HepG2 (cell line): ENCODE results near the gene NABP1. TPM values are rescaled to one million over a fixed set of nuclear protein-coding genes. Genes with fewer than 3 reads are reported as not detected.

Experiments
- BRCA1 ChIP-seq: sonication (generic); formaldehyde crosslinking; IDR thresholded peaks from 2 replicates; pipeline ENCODE4 v1.4.0; 2020; ENCODE audit warnings: missing genetic modification reagents
- CBX5 ChIP-seq: sonication (generic); formaldehyde crosslinking; IDR thresholded peaks from 2 replicates; pipeline ENCODE4 v1.4.0; 2020; ENCODE audit warnings: missing genetic modification reagents, borderline replicate concordance
- CC2D1A ChIP-seq: sonication (generic); formaldehyde crosslinking; IDR thresholded peaks from 2 replicates; pipeline ENCODE4 v1.8.1; 2023; ENCODE audit warnings: mild to moderate bottlenecking, missing genetic modification reagents
- REPIN1 ChIP-seq: sonication (generic); formaldehyde crosslinking; IDR thresholded peaks from 2 replicates; pipeline ENCODE4 v1.8.0; 2022; ENCODE audit warnings: missing genetic modification reagents, low read depth, mild to moderate bottlenecking, borderline replicate concordance
- SALL2 ChIP-seq: sonication (generic); formaldehyde crosslinking; IDR thresholded peaks from 2 replicates; pipeline ENCODE4 v1.8.1; 2023; ENCODE audit warnings: mild to moderate bottlenecking, missing genetic modification reagents, inconsistent platforms
- ZBTB21 ChIP-seq: sonication (generic); formaldehyde crosslinking; IDR thresholded peaks from 2 replicates; pipeline ENCODE4 v1.4.0; 2020; ENCODE audit warnings: missing genetic modification reagents
- ZNF224 ChIP-seq: sonication (generic); formaldehyde crosslinking; IDR thresholded peaks from 2 replicates; pipeline ENCODE4 v1.5.0; 2020; ENCODE audit warnings: mild to moderate bottlenecking, missing genetic modification reagents
- ZNF318 ChIP-seq: sonication (generic); formaldehyde crosslinking; IDR thresholded peaks from 2 replicates; pipeline ENCODE4 v1.4.0; 2020; ENCODE audit warnings: mild to moderate bottlenecking, missing genetic modification reagents
- ZNF362 ChIP-seq: sonication (generic); formaldehyde crosslinking; IDR thresholded peaks from 2 replicates; pipeline ENCODE4 v1.4.0; 2020; ENCODE audit warnings: missing genetic modification reagents, mild to moderate bottlenecking, borderline replicate concordance
- ZNF788 ChIP-seq: sonication (generic); formaldehyde crosslinking; IDR thresholded peaks from 2 replicates; pipeline ENCODE4 v1.5.0; 2020; ENCODE audit warnings: mild to moderate bottlenecking, missing genetic modification reagents, borderline replicate concordance
- polyA plus RNA-seq, 8 experiments: library from polyadenylated mRNA; depleted of rRNA in 3 of 8; stranded (reverse) in 7 of 8; unstranded in 1 of 8; fragments of >200 nt; fragmentation: Illumina TruSeq in 4 of 8; extraction: Trizol in 4 of 8; gene quantifications; 2 replicates each; pipeline versions ENCODE4 v1.2.1 to v1.2.3, GENCODE V29; 2011 to 2016; ENCODE audit warnings: low read depth in 4 of 8, missing spikeins in 1 of 8, mixed read lengths in 1 of 8; ENCODE audit not compliant: insufficient read depth in 1 of 8
- total RNA-seq, 5 experiments: library from RNA; depleted of rRNA; stranded (reverse); fragments of >200 nt; fragmentation: Illumina TruSeq; extraction: Trizol; gene quantifications; 2 replicates each; pipeline ENCODE4 v1.2.3, GENCODE V29; 2016; ENCODE audit warnings: low read depth in 1 of 5
- TF ChIP-seq, protein P1 (sequence below): sonication (generic); formaldehyde crosslinking; IDR thresholded peaks from 2 replicates; pipeline ENCODE4 v1.5.0; 2020; ENCODE audit warnings: mild to moderate bottlenecking, missing genetic modification reagents, borderline replicate concordance
- TF ChIP-seq, protein P2 (sequence below): sonication (generic); formaldehyde crosslinking; IDR thresholded peaks from 2 replicates; pipeline ENCODE4 v1.5.0; 2020; ENCODE audit warnings: mild to moderate bottlenecking, missing genetic modification reagents, moderate library complexity

Gene NABP1
- total and polyA plus RNA-seq, 2 of the 13 experiments (the other 11 are each of a cell fraction or from before 2014, with no cell fraction given), result 14.9 to 19.8 TPM

DNA sequence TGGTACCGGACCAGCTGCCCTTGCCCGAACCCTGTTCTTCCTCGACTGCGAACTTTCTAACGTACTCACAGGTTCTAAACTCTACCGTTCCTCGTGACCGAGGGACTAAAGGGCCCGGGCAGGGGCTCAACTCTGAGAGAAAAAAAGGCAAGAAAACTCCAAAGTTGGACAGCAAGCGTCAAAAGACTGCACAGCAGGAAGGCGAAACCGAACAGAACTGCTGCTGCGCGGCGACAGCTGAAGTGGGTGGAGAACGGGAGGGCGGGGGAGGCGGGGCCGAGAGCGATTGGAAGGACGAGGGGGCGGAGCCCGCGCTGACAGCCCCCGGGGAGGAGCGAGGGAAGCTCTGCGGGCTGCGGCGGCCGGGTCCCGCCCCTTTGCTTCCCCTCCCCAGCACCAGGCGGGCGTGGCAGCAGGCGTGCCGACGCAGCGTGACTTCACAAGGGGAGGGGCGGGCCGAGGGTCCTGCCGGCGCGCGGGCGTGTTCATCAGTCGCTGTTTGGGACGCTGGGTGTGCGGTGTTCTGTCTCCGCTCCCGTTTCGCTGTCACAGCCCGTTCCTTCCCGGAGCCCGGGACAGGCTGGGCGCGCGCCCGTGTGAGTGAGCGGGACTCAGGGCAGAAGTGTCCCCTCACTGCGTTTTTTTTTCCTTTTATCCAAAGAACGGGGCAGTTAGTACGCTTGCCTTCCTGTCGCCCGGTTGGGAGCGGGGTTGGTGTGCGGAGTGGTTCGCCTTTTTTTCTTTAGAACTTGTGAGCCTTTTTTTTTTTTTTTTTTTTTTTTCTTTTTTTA, at the start of gene NABP1 (continued):
- peak; percentile 24; the same call in 1 of the 2 replicates for TF ChIP-seq ZNF318 (CRISPR knock-in tag)
- TF ChIP-seq ZBTB21 (CRISPR knock-in tag), result peak; percentile 56; the same call in 1 of the 2 replicates
- TF ChIP-seq, protein P1, sequence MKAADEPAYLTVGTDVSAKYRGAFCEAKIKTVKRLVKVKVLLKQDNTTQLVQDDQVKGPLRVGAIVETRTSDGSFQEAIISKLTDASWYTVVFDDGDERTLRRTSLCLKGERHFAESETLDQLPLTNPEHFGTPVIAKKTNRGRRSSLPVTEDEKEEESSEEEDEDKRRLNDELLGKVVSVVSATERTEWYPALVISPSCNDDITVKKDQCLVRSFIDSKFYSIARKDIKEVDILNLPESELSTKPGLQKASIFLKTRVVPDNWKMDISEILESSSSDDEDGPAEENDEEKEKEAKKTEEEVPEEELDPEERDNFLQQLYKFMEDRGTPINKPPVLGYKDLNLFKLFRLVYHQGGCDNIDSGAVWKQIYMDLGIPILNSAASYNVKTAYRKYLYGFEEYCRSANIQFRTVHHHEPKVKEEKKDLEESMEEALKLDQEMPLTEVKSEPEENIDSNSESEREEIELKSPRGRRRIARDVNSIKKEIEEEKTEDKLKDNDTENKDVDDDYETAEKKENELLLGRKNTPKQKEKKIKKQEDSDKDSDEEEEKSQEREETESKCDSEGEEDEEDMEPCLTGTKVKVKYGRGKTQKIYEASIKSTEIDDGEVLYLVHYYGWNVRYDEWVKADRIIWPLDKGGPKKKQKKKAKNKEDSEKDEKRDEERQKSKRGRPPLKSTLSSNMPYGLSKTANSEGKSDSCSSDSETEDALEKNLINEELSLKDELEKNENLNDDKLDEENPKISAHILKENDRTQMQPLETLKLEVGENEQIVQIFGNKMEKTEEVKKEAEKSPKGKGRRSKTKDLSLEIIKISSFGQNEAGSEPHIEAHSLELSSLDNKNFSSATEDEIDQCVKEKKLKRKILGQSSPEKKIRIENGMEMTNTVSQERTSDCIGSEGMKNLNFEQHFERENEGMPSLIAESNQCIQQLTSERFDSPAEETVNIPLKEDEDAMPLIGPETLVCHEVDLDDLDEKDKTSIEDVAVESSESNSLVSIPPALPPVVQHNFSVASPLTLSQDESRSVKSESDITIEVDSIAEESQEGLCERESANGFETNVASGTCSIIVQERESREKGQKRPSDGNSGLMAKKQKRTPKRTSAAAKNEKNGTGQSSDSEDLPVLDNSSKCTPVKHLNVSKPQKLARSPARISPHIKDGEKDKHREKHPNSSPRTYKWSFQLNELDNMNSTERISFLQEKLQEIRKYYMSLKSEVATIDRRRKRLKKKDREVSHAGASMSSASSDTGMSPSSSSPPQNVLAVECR (CRISPR knock-in tag), result peak; percentile 94
- TF ChIP-seq SALL2, result peak; percentile 99
- TF ChIP-seq ZNF224 (CRISPR knock-in tag), result peak; percentile 91; the same call in 1 of the 2 replicates
- TF ChIP-seq CC2D1A (CRISPR knock-in tag), result no peak
- peak; percentile 94 for TF ChIP-seq REPIN1
- TF ChIP-seq, protein P2, sequence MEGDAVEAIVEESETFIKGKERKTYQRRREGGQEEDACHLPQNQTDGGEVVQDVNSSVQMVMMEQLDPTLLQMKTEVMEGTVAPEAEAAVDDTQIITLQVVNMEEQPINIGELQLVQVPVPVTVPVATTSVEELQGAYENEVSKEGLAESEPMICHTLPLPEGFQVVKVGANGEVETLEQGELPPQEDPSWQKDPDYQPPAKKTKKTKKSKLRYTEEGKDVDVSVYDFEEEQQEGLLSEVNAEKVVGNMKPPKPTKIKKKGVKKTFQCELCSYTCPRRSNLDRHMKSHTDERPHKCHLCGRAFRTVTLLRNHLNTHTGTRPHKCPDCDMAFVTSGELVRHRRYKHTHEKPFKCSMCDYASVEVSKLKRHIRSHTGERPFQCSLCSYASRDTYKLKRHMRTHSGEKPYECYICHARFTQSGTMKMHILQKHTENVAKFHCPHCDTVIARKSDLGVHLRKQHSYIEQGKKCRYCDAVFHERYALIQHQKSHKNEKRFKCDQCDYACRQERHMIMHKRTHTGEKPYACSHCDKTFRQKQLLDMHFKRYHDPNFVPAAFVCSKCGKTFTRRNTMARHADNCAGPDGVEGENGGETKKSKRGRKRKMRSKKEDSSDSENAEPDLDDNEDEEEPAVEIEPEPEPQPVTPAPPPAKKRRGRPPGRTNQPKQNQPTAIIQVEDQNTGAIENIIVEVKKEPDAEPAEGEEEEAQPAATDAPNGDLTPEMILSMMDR (CRISPR knock-in tag), result no peak
- TF ChIP-seq ZNF362 (CRISPR knock-in tag), result peak; percentile 89
- 0 out of 2 replicates have a peak, but pooled peaks have one; percentile 48 for TF ChIP-seq BRCA1 (CRISPR knock-in tag)
- TF ChIP-seq CBX5 (CRISPR knock-in tag), result peak; percentile 71; the same call in 1 of the 2 replicates
- peak; percentile 97; the same call in 1 of the 2 replicates for TF ChIP-seq ZNF788 (CRISPR knock-in tag)
